Naive B cell (primary cell): Measurements from ENCODE around the gene DTNB. TPM values are rescaled to one million over a fixed set of nuclear protein-coding genes. Genes with fewer than 3 reads are reported as not detected.

Experiments used
- ATAC-seq, 2 donors: fragments of 150-1000 bp; cut with Tn5 transposase; 2 replicates each; pipeline ENCODE4 v1.10.0; 2021; ENCODE audit warnings: low read depth in 2 of 2, mild to moderate bottlenecking in 2 of 2, moderate library complexity in 2 of 2
- DNase-seq: peaks from one replicate; pipeline ENCODE4 v3.0.0; 2022
- H3K27ac Mint-ChIP-seq, 6 donors: one replicate each; pipeline ENCODE4 v1.8.0; 2020 to 2022; ENCODE audit warnings: mild to moderate bottlenecking in 6 of 6, mixed read lengths in 6 of 6, moderate library complexity in 5 of 6, inconsistent platforms in 2 of 6
- H3K27me3 Mint-ChIP-seq, 3 donors: one replicate each; pipeline ENCODE4 v1.8.0; 2021 to 2022; ENCODE audit warnings: mixed read lengths in 3 of 3, mild to moderate bottlenecking in 1 of 3
- H3K36me3 Mint-ChIP-seq, 2 donors: one replicate each; pipeline ENCODE4 v1.8.0; 2020 to 2022; ENCODE audit warnings: mixed read lengths in 2 of 2, inconsistent platforms in 1 of 2, mild to moderate bottlenecking in 1 of 2
- H3K4me1 Mint-ChIP-seq, 3 donors: one replicate each; pipeline ENCODE4 v1.8.0; 2020 to 2022; ENCODE audit warnings: mixed read lengths in 3 of 3, inconsistent platforms in 1 of 3, mild to moderate bottlenecking in 1 of 3, moderate library complexity in 1 of 3
- H3K4me3 Mint-ChIP-seq, 8 donors: one replicate each; pipeline ENCODE4 v1.8.0; 2020 to 2022; ENCODE audit warnings: mild to moderate bottlenecking in 8 of 8, mixed read lengths in 8 of 8, moderate library complexity in 8 of 8, inconsistent platforms in 2 of 8
- H3K9me3 Mint-ChIP-seq, 7 donors: one replicate each; pipeline ENCODE4 v1.8.0; 2020 to 2022; ENCODE audit warnings: mixed read lengths in 7 of 7, mild to moderate bottlenecking in 5 of 7, inconsistent platforms in 2 of 7, moderate library complexity in 1 of 7
- polyA plus RNA-seq, 6 donors: library from polyadenylated mRNA; unstranded; fragments of 300-500 nt; fragmentation: Illumina TruSeq; gene quantifications; one replicate each; pipeline ENCODE4 v1.2.3, GENCODE V29; 2021; ENCODE audit warnings: low read depth in 6 of 6

DTNB gene
- polyA plus RNA-seq, 6 donors from 2014 or later: 7.8 to 25.4 (median 16.1) TPM

DNA sequence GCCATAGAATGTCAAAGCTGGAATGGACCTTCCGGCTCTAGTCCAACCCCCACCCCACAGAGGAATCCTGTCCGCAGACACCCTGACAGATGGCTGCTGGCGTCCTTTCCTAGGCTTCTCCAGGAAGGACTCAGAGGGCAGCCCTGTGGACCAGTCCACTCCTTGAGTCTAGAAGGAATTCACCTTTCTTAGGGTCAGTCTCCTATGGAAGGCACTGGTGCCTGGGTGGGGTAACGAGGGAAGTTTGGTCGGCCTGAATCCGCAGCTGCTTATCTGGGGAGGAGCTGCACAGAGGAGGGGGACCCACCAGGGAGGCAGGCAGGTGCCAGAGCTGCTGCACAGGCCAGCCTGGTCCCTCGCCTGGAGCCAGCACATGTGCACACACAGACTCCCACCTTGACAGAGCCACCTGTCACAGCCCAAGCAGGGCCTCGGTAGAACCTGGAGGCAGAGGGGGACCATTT lies 334.1 kb downstream of the DTNB start:
- peak overlapping the region in 1 of 6 donors; percentile 67 for H3K27ac Mint-ChIP-seq
- peak overlapping the region; percentile 61 to 88 (median 70) for H3K4me3 Mint-ChIP-seq
- ATAC-seq (no peak), DNase-seq (no peak)
- H3K27me3 Mint-ChIP-seq: peaks cover 0 to 4% (median 0%) of the 10 kb centered on the region in 3 donors
- H3K9me3 Mint-ChIP-seq: no peaks in the 10 kb centered on the region
- no peaks in the 10 kb centered on the region for H3K36me3 Mint-ChIP-seq
- peaks cover 37 to 48% (median 38%) of the 10 kb centered on the region in 3 donors for H3K4me1 Mint-ChIP-seq

DNA sequence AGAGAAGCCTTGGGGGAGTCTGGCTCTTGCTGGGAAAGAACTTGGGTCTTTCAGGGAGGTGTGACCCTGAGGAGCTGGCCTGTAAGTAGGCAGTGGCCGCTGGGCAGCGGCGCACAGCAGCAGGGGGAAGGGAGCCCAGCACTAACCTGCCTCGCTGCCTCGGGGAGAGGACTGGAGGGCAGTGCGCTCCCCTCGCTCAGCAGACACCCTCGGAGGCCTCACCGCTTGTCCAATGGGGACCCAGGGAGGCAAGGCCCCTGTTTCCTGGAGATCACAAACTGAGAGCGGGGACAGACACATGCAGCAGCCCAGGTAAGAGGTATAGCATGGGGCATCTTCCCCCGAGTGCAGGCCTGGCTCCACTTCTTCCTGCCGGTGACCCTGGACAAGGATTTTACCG lies 335.0 kb downstream of the DTNB start:
- Mint-ChIP-seq H3K27me3 (peaks cover 0 to 1% (median 0%) of the 10 kb centered on the region in 3 donors), H3K4me3 (peak overlapping the region in 4 of 8 donors; percentile 19 to 63 (median 52)), H3K4me1 (peaks cover 38 to 52% (median 42%) of the 10 kb centered on the region in 3 donors)

DNA sequence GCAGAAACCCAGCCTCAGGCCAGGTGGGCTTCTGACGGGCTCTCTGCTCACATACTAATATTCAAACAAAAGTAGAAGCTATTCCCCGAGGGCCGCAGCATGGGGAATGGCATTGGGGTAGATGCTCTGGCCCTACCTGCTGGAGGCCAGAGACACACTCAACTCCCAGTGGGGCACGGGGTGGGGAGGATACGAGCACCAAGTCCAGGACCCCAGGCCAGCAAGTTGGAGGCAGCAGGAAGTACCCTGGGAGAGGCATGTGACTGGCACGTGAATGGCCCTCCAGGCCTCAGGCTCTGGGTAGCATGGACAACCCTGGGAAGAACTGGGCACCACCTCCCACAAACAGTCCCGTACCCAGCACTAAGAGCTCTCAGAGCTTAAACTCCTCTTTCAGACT lies 335.5 kb downstream of the DTNB start:
- Mint-ChIP-seq H3K36me3 (no peaks in the 10 kb centered on the region), H3K27ac (peak overlapping the region in 1 of 6 donors; percentile 21), H3K27me3 (no peaks in the 10 kb centered on the region), H3K9me3 (no peaks in the 10 kb centered on the region), H3K4me1 (peaks cover 40 to 56% (median 45%) of the 10 kb centered on the region in 3 donors), H3K4me3 (peak overlapping the region in 2 of 8 donors; percentile 42 to 61)
- DNase-seq (no peak), ATAC-seq (no peak)

More for the DNA sequence above, 335.0 kb downstream of the DTNB start:
- ATAC-seq: no peak
- no peak overlapping the region for H3K27ac Mint-ChIP-seq
- DNase-seq: no peak
- no peaks in the 10 kb centered on the region for H3K36me3 Mint-ChIP-seq
- no peaks in the 10 kb centered on the region for H3K9me3 Mint-ChIP-seq

DNA sequence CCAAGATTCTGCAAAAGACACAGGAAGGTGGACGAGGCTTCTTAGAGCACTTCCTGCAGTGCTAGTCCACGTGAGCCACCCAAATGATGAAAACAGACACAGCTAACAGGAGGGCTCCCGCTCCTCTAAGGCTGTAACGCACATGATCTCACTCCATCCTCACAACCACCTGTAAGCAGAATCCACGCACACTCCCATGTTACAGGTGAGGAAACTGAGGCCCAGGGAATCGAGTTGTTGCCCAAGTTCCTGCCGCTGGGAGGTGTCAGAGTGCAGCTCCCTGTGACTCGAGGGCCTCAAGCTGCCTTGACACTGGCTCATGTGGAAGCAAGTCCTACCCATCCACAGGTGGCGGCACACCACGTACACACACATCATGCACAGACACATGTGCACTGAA lies 336.1 kb downstream of the DTNB start:
- Mint-ChIP-seq H3K36me3 (peaks cover 0 to 3% of the 10 kb centered on the region in 2 donors), H3K9me3 (no peaks in the 10 kb centered on the region), H3K4me1 (peaks cover 44 to 58% (median 51%) of the 10 kb centered on the region in 3 donors), H3K4me3 (peak overlapping the region in 2 of 8 donors; percentile 31 to 61), H3K27ac (peak overlapping the region in 2 of 6 donors; percentile 13 to 21), H3K27me3 (peaks cover 0 to 3% (median 0%) of the 10 kb centered on the region in 3 donors)
- DNase-seq (no peak), ATAC-seq (no peak)

DNA sequence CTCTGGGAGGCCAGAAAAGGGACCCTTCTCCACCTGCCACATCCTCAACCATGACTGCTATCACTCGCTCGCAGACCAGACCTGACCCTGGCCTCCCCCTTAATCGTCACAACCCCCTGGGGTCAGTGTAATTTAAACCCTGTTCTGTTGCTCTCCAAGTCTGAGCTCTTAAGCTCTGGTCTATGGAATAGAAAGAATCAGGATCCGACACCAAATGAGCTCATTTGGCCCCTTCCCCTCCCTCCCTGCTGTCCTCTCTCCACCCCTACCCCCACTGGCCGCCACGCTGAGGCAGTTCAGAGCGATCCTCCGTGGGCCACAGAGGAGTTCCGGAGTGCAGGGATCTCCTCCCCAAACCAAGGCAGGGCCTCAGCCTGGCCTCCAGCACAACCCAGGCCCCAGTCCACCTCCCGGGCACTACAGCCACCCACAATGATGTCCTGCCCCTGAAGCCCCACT lies 337.0 kb downstream of the DTNB start:
- DNase-seq (no peak), ATAC-seq (no peak)
- H3K27me3 Mint-ChIP-seq: peaks cover 0 to 8% (median 0%) of the 10 kb centered on the region in 3 donors
- H3K4me1 Mint-ChIP-seq: peaks cover 50 to 65% (median 56%) of the 10 kb centered on the region in 3 donors
- no peaks in the 10 kb centered on the region for H3K9me3 Mint-ChIP-seq
- H3K4me3 Mint-ChIP-seq: peak overlapping the region in 1 of 8 donors; percentile 61
- peak overlapping the region in 1 of 6 donors; percentile 53 for H3K27ac Mint-ChIP-seq
- H3K36me3 Mint-ChIP-seq: peaks cover 0 to 10% of the 10 kb centered on the region in 2 donors

DNA sequence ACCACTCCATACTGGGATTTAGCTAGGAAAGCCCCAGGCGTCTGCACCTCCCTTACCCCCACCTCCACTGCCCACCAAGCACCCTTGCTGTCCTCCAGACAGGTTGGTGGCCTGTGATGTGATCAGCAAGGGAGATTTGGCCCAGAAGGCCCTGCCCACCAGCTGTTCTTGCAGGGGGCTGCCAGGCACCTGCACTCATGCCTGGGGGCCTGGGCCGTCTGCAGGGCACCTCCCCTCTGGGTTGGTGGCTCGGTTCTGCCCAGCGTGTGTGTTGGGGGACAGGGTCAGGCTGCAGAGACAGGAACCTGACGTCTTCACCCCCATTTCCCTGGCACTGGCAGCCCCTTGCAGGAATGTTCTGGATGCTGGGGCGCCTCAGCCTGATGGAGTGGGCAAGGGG lies 337.4 kb downstream of the DTNB start:
- Mint-ChIP-seq H3K27ac (no peak overlapping the region), H3K4me1 (peaks cover 50 to 69% (median 56%) of the 10 kb centered on the region in 3 donors), H3K4me3 (peak overlapping the region in 1 of 8 donors; percentile 28), H3K27me3 (peaks cover 0 to 8% (median 0%) of the 10 kb centered on the region in 3 donors), H3K9me3 (no peaks in the 10 kb centered on the region), H3K36me3 (peaks cover 0 to 11% of the 10 kb centered on the region in 2 donors)
- DNase-seq (no peak), ATAC-seq (no peak)

DNA sequence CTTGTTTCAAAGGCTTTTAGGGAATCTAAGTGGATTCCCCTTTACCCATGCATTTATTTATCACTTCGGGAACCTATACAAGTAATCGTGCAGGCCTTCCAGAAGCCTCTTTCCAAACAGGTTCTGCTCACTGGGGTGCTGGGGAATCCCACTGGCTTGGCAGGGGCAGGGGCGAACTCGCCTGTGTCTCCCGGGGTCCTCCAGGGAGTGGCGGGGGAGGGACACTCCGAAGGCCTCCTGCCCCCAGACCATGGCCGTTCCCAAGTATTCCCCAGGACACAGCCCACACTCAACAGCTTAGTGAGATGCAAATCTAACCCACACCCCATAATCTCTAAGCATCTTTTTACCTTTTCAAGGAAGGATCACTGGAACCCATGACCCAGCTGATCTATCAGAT lies 338.2 kb downstream of the DTNB start:
- H3K9me3 Mint-ChIP-seq: no peaks in the 10 kb centered on the region
- ATAC-seq: no peak
- H3K27ac Mint-ChIP-seq: peak overlapping the region in 1 of 6 donors; percentile 36

DNA sequence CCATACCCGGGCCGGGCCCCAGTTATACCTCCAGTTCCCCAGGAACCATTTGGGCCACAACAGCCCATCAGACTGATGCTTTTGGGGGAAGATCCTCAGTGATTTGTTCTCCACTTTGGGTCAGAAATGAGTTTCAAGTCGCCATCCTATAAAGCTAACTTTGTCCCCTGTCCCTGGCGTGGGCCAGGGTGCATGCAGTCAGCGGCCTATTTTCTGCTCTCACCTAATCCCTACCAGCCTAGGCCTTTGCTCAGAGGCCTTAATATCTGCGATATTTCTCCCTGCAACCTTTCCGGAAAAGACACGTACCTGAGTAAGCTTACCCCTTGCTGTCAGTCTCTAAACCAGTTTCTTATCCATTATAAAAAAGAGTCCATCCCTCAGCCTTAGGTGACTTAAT lies 338.9 kb downstream of the DTNB start:
- Mint-ChIP-seq H3K27me3 (peaks cover 0 to 8% (median 6%) of the 10 kb centered on the region in 3 donors), H3K27ac (no peak overlapping the region)

More for the DNA sequence above, 338.2 kb downstream of the DTNB start:
- H3K36me3 Mint-ChIP-seq: peaks cover 0 to 17% of the 10 kb centered on the region in 2 donors
- H3K4me1 Mint-ChIP-seq: peaks cover 55 to 76% (median 56%) of the 10 kb centered on the region in 3 donors
- H3K27me3 Mint-ChIP-seq: peaks cover 0 to 8% (median 0%) of the 10 kb centered on the region in 3 donors
- no peak for DNase-seq
- peak overlapping the region in 2 of 8 donors; percentile 20 to 28 for H3K4me3 Mint-ChIP-seq

DNA sequence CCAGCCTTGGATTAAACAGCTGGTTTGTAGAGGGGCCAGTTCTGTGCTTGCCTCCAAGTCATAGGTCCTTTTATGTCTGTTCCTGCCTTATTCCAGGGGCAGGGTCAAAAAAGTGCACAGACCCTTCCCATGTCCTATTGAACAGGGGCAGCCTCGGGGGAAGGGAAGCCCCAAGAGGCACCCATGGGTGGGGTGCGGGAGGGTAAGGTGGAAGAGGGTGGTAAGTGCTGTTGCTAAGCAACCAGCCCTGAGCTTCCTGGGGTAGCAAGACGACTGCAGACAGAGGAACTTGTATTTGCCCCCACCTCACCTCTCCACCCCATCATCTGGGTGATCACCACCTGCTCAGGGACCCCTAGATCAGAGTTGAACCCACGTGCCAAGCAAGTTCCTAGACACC lies 339.4 kb downstream of the DTNB start:
- peak overlapping the region in 4 of 8 donors; percentile 12 to 42 (median 28) for H3K4me3 Mint-ChIP-seq
- peaks cover 52 to 72% (median 57%) of the 10 kb centered on the region in 3 donors for H3K4me1 Mint-ChIP-seq
- peaks cover 0 to 8% (median 7%) of the 10 kb centered on the region in 3 donors for H3K27me3 Mint-ChIP-seq
- H3K9me3 Mint-ChIP-seq: no peaks in the 10 kb centered on the region
- no peak overlapping the region for H3K27ac Mint-ChIP-seq
- ATAC-seq (peak; percentile 78 to 81), DNase-seq (no peak)
- H3K36me3 Mint-ChIP-seq: peaks cover 0 to 17% of the 10 kb centered on the region in 2 donors

More for the DNA sequence above, 338.9 kb downstream of the DTNB start:
- Mint-ChIP-seq H3K9me3 (no peaks in the 10 kb centered on the region), H3K4me3 (peak overlapping the region in 4 of 8 donors; percentile 12 to 33 (median 26)), H3K4me1 (peaks cover 55 to 76% (median 59%) of the 10 kb centered on the region in 3 donors), H3K36me3 (peaks cover 0 to 17% of the 10 kb centered on the region in 2 donors)
- DNase-seq (no peak), ATAC-seq (no peak)

DNA sequence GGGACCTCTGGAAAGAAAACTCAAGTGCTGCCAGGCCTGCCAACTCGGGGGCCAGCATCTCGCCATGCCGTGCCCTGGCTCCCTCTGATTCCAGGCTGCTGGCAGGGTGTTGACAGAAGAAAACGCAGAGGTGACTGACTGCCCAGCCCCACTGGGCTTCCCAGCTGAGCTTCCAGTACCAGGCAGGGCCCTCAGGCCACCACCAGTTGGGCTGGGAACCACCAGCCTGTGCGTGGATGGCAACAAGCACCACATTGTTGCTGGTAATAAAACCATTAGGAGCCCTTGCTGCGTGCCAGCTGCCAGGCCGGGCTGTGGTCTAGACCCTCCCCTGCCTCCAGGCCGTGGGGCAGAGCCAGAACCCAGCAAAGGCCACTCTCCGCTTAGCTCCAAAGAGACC lies 340.8 kb downstream of the DTNB start:
- DNase-seq: no peak
- Mint-ChIP-seq H3K27me3 (peaks cover 5 to 12% (median 8%) of the 10 kb centered on the region in 3 donors), H3K4me3 (no peak overlapping the region), H3K9me3 (peaks cover 0 to 5% (median 4%) of the 10 kb centered on the region in 7 donors), H3K27ac (peak overlapping the region in 3 of 6 donors; percentile 27 to 84 (median 57)), H3K36me3 (peaks cover 5 to 23% of the 10 kb centered on the region in 2 donors), H3K4me1 (peaks cover 49 to 61% (median 54%) of the 10 kb centered on the region in 3 donors)
- no peak for ATAC-seq

DNA sequence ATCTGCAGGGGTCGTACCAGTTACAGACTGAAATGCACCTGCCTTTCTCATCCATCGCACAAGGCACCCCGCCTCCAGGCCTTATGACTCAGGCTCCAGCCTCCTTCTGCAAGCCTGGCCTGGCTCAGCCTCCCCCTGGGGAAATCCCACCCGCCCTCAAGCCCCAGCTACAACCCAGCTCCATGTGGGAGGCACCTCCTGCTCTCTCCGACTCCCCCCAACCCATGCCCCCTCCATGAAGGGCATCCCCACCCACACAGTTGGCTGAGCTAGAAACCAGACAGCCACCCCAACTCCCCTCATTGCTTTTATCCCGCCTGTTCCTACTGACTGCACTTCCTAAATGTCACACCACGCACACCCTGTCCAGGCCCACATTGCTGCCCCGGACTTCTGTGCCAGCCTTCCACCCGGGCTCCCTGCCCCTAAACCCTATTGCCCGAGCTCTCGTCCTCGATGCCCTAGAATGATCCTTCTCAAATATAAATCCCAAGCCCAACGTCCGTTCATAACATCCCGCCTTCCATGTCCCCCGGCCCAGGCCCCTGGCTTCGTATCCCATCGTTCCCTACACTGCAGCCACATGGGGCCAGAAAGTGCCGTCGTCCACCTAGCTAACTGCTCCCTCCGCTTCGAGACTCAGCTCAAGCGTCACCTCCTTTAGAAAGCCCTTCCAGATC lies 341.6 kb downstream of the DTNB start:
- Mint-ChIP-seq H3K9me3 (peaks cover 0 to 12% (median 11%) of the 10 kb centered on the region in 7 donors), H3K27ac (peak overlapping the region in 2 of 6 donors; percentile 26 to 84), H3K27me3 (peaks cover 8 to 18% (median 12%) of the 10 kb centered on the region in 3 donors), H3K4me3 (no peak overlapping the region), H3K36me3 (peaks cover 12 to 30% of the 10 kb centered on the region in 2 donors), H3K4me1 (peaks cover 44 to 53% (median 48%) of the 10 kb centered on the region in 3 donors)
- ATAC-seq: no peak
- DNase-seq: no peak

DNA sequence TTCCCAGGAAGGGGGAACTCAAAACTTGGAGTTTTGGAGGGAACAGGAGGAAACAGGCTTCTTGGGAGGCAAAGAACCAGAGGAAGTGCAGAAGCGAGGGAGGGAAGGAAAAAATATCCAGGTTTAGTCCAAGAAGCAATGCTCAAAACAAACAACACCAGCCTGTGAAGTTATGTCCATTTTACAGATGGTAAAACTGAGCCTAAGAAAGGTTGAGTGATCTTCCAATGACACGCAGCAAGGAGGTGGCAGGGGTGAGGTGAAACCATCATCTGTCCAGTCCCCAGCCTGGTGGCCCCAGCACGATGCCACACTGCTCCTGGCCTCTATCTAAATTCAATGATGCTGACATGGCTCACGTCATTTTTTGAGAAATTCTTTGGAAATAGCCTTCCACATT lies 342.4 kb downstream of the DTNB start:
- no peak for ATAC-seq
- Mint-ChIP-seq H3K4me3 (no peak overlapping the region), H3K9me3 (peaks cover 5 to 21% (median 20%) of the 10 kb centered on the region in 7 donors), H3K36me3 (peaks cover 18 to 39% of the 10 kb centered on the region in 2 donors), H3K27ac (no peak overlapping the region), H3K4me1 (peaks cover 38 to 47% (median 41%) of the 10 kb centered on the region in 3 donors), H3K27me3 (peaks cover 14 to 25% (median 16%) of the 10 kb centered on the region in 3 donors)
- no peak for DNase-seq

DNA sequence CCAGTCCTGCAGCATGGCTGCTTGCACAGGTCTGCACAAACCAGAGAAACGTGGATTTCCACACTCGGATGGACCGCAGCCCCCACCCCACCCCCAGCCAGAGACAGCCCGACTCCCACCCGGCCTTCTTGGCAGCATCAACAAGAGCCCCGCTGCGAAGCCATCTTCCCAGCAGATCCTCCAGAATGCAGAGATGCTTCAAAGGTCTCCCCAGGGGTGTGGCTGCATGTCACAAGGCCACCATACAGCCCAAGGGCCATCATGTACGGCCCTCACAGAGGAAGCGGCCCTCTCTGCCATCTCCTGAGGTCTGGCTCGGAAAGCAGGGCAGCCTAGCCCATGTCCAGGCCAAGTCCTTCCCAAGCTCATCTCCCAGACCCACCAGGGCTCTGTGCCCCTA lies 343.1 kb downstream of the DTNB start:
- ATAC-seq (no peak), DNase-seq (no peak)
- Mint-ChIP-seq H3K9me3 (peaks cover 8 to 26% (median 22%) of the 10 kb centered on the region in 7 donors), H3K4me1 (peaks cover 35 to 42% (median 38%) of the 10 kb centered on the region in 3 donors), H3K36me3 (peaks cover 19 to 44% of the 10 kb centered on the region in 2 donors), H3K27ac (peak overlapping the region in 1 of 6 donors; percentile 69), H3K27me3 (peaks cover 19 to 30% (median 21%) of the 10 kb centered on the region in 3 donors), H3K4me3 (no peak overlapping the region)
